ENCODE data around the gene STAG1.

The STAG1 gene

GRCh38 chr3:136432685-136433084 is 319.5 kb downstream of the STAG1 start:
- TF ChIP-seq CTCF (IDR thresholded peaks at IDR 0.05; ENCODE audit: control insufficient read depth, extremely low read depth, insufficient read depth), result no peak
- no peak for DNase-seq (ENCODE audit: low read depth)
- no peak overlapping the region for H3K4me3 ChIP-seq (ENCODE audit: low read depth, low read length)

GRCh38 chr3:136428167-136428566 is 324.0 kb downstream of the STAG1 start:
- no peak for DNase-seq (ENCODE audit: low read depth)
- no peak for TF ChIP-seq CTCF (IDR thresholded peaks at IDR 0.05; ENCODE audit: control insufficient read depth, extremely low read depth, insufficient read depth)
- no peak overlapping the region for H3K4me3 ChIP-seq (ENCODE audit: low read depth, low read length)

GRCh38 chr3:136427236-136427635 is 324.9 kb downstream of the STAG1 start:
- no peak overlapping the region for H3K4me3 ChIP-seq (ENCODE audit: low read depth, low read length)
- TF ChIP-seq CTCF (IDR thresholded peaks at IDR 0.05; ENCODE audit: control insufficient read depth, extremely low read depth, insufficient read depth), result no peak
- no peak for DNase-seq (ENCODE audit: low read depth)

GRCh38 chr3:136414476-136414875 is 337.7 kb downstream of the STAG1 start:
- H3K4me3 ChIP-seq (ENCODE audit: low read depth, low read length), result no peak overlapping the region
- TF ChIP-seq CTCF (IDR thresholded peaks at IDR 0.05; ENCODE audit: control insufficient read depth, extremely low read depth, insufficient read depth), result no peak
- DNase-seq (ENCODE audit: low read depth), result no peak

GRCh38 chr3:136412307-136412706 is 339.9 kb downstream of the STAG1 start:
- H3K4me3 ChIP-seq (ENCODE audit: low read depth, low read length), result no peak overlapping the region
- DNase-seq (ENCODE audit: low read depth), result no peak
- no peak for TF ChIP-seq CTCF (IDR thresholded peaks at IDR 0.05; ENCODE audit: control insufficient read depth, extremely low read depth, insufficient read depth)

GRCh38 chr3:136409549-136409948 is 342.6 kb downstream of the STAG1 start:
- DNase-seq (ENCODE audit: low read depth), result no peak
- TF ChIP-seq CTCF (IDR thresholded peaks at IDR 0.05; ENCODE audit: control insufficient read depth, extremely low read depth, insufficient read depth), result no peak
- H3K4me3 ChIP-seq (ENCODE audit: low read depth, low read length), result no peak overlapping the region

- no peak for TF ChIP-seq CTCF (IDR thresholded peaks at IDR 0.05; ENCODE audit: control insufficient read depth, extremely low read depth, insufficient read depth)
- DNase-seq (ENCODE audit: low read depth), result no peak
- no peak overlapping the region for H3K4me3 ChIP-seq (ENCODE audit: low read depth, low read length)
Measured at GRCh38 chr3:136404056-136404455, 348.1 kb downstream of the STAG1 start.

Data from LNCaP clone FGC (cell line).